DMS153 (cell line): Measurements from ENCODE around the gene ANO9.
"Not testable (repeated sequence)": the region's sequence is repeated elsewhere in the genome, so short reads cannot be mapped to it uniquely, and the experiment has no call there.

Source experiments
- DNase-seq: peaks from one replicate; lab custom pipeline; 2025; lab: John Stamatoyannopoulos, UW

Gene ANO9

GRCh38 chr11:403021-403760, 38.6 kb downstream of the ANO9 start:
- no peak for DNase-seq

GRCh38 chr11:401196-401595, 40.6 kb downstream of the ANO9 start:
- DNase-seq = not testable (repeated sequence)

- no peak for DNase-seq
Measured at GRCh38 chr11:400241-400689, 41.5 kb downstream of the ANO9 start.

GRCh38 chr11:399731-400211, 42.0 kb downstream of the ANO9 start:
- no peak for DNase-seq

- DNase-seq = no peak
Measured at GRCh38 chr11:398826-399225, 43.0 kb downstream of the ANO9 start.

GRCh38 chr11:396948-397548, 44.8 kb downstream of the ANO9 start:
- DNase-seq = no peak

- no peak for DNase-seq
Measured at GRCh38 chr11:396511-396947, 45.3 kb downstream of the ANO9 start.

GRCh38 chr11:395866-396265, 45.9 kb downstream of the ANO9 start:
- DNase-seq = no peak

GRCh38 chr11:394858-395655, 46.8 kb downstream of the ANO9 start:
- DNase-seq = no peak

GRCh38 chr11:394034-394857, 47.6 kb downstream of the ANO9 start, which contains the start of gene PKP3:
PKP3 (plus strand) TSS chr11:394209; CDS start chr11:394293, 84 bp downstream.
- peak; percentile 64 for DNase-seq

GRCh38 chr11:393219-394033, 48.4 kb downstream of the ANO9 start:
- DNase-seq = no peak

- no peak for DNase-seq
Measured at GRCh38 chr11:392102-392777, 49.6 kb downstream of the ANO9 start.

- DNase-seq = no peak
Measured at GRCh38 chr11:391117-392017, 50.4 kb downstream of the ANO9 start.

- DNase-seq = peak; percentile 56
Measured at GRCh38 chr11:390175-390574, 51.6 kb downstream of the ANO9 start.

GRCh38 chr11:389369-389768, 52.4 kb downstream of the ANO9 start:
- DNase-seq = not testable (repeated sequence)

- no peak for DNase-seq
Measured at GRCh38 chr11:387193-387793, 54.5 kb downstream of the ANO9 start.

GRCh38 chr11:386483-386882, 55.3 kb downstream of the ANO9 start:
- DNase-seq = no peak

GRCh38 chr11:385594-386351, 56.0 kb downstream of the ANO9 start:
- no peak for DNase-seq
